Dermis microvascular lymphatic vessel endothelial cell (primary cell): ENCODE data around the gene EIF4B. TPM values are rescaled to one million over a fixed set of nuclear protein-coding genes. Genes with fewer than 3 reads are reported as not detected.

ENCODE experiments used
- total RNA-seq: library from RNA; depleted of rRNA; stranded (reverse); fragments of >200 nt; gene quantifications from 2 replicates; pipeline ENCODE4 v1.2.1, GENCODE V29; 2014

Gene EIF4B
- total RNA-seq, 1 donor from 2014 or later: 834 TPM

Other genes starting within 250 kb of the EIF4B start
- gene KRT76, start 229.1 kb upstream of the EIF4B start, total RNA-seq: not detected in 2 replicates
- not detected in 2 replicates for gene KRT3, start 210.3 kb upstream of the EIF4B start, total RNA-seq
- not detected in 2 replicates for gene KRT4, start 192.3 kb upstream of the EIF4B start, total RNA-seq
- gene KRT79, start 172.1 kb upstream of the EIF4B start, total RNA-seq: not detected in 2 replicates
- not detected in 2 replicates for gene KRT78, start 157.5 kb upstream of the EIF4B start, total RNA-seq
- gene KRT8, start 101.4 kb upstream of the EIF4B start, total RNA-seq: 8.7 and 10.4 TPM in 2 replicates
- gene KRT18, start 57.3 kb upstream of the EIF4B start, total RNA-seq: 167 and 191 TPM in 2 replicates
- gene TNS2, start 43.6 kb downstream of the EIF4B start, total RNA-seq: 16.7 and 26.7 TPM in 2 replicates
- gene SPRYD3, start 72.9 kb downstream of the EIF4B start, total RNA-seq: 9.8 and 15.4 TPM in 2 replicates
- gene IGFBP6, start 91.2 kb downstream of the EIF4B start, total RNA-seq: 2.7 and 6.9 TPM in 2 replicates
- not detected in 2 replicates for gene SOAT2, start 97.0 kb downstream of the EIF4B start, total RNA-seq
- 10.7 and 11.8 TPM in 2 replicates for gene ZNF740, start 174.3 kb downstream of the EIF4B start, total RNA-seq
- 2.6 and 5.1 TPM in 2 replicates for gene CSAD, start 174.5 kb downstream of the EIF4B start, total RNA-seq
- 0.25 TPM in 1 of 2 replicates, not detected in the other for gene ITGB7, start 200.8 kb downstream of the EIF4B start, total RNA-seq
- 11.9 and 13.1 TPM in 2 replicates for gene RARG, start 225.8 kb downstream of the EIF4B start, total RNA-seq